Adrenal gland (tissue), 5 donors: ENCODE measurements around the gene PIK3C2G.

Experiments used
- POLR2A ChIP-seq, 2 donors: fragments of 450-650 bp; IDR thresholded peaks; one replicate each; pipeline ENCODE4 v1.6.1; 2017; ENCODE audit warnings: antibody characterized with exemption in 2 of 2, mild to moderate bottlenecking in 2 of 2, moderate library complexity in 1 of 2
- TF ChIP-seq, protein P1 (sequence below), 6 experiments: fragments of 450-650 bp in 4 of 6; fragments of 200-600 bp in 2 of 6; sonication (generic) in 1 of 6; IDR thresholded peaks; 1 replicate in 5 of 6; 2 replicates in 1 of 6; pipeline versions ENCODE4 v1.5.1 to v1.8.0; 2016 to 2021; ENCODE audit warnings: antibody characterized with exemption in 6 of 6, mild to moderate bottlenecking in 2 of 6, moderate library complexity in 1 of 6
- donor health status: DM: no; HTN: no; CAD: no.

DNA sequence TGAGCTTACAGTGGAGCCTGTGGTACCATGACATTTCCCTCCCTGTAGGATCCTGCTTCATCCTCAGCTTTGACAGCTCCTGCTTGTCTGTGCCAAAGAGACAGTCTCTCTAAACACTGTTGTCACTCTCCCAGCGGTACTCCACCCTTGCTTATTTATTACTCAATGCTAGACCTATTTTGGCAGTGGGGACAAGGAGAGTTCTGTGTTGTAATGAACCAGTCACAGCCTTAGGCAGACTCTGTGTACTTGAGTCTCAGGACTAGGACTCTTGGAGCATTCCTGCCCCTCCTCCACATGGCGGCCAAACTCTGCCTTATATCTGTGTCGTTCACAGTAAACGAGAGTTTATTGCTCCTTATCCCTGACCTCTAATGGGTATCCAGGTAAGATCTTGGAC is 70.9 kb downstream of the PIK3C2G start:
- TF ChIP-seq, protein P1, sequence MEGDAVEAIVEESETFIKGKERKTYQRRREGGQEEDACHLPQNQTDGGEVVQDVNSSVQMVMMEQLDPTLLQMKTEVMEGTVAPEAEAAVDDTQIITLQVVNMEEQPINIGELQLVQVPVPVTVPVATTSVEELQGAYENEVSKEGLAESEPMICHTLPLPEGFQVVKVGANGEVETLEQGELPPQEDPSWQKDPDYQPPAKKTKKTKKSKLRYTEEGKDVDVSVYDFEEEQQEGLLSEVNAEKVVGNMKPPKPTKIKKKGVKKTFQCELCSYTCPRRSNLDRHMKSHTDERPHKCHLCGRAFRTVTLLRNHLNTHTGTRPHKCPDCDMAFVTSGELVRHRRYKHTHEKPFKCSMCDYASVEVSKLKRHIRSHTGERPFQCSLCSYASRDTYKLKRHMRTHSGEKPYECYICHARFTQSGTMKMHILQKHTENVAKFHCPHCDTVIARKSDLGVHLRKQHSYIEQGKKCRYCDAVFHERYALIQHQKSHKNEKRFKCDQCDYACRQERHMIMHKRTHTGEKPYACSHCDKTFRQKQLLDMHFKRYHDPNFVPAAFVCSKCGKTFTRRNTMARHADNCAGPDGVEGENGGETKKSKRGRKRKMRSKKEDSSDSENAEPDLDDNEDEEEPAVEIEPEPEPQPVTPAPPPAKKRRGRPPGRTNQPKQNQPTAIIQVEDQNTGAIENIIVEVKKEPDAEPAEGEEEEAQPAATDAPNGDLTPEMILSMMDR (IDR thresholded peaks at IDR 0.05): no peak
- TF ChIP-seq POLR2A (IDR thresholded peaks at IDR 0.05): no peak
